ENCODE results near the gene TRIM38. TPM values are rescaled to one million over a fixed set of nuclear protein-coding genes. Genes with fewer than 3 reads are reported as not detected.
A peak's percentile ranks its signal among the peaks of the same experiment; 100 is the strongest.

Gene TRIM38
- total and polyA plus RNA-seq, 2 of the 13 experiments (the other 11 are each of a cell fraction or from before 2014, with no cell fraction given): 2.5 to 3.1 TPM

- TF ChIP-seq PHB2 (IDR thresholded peaks at IDR 0.05; ENCODE audit: partially characterized antibody) (no peak), ZNF292 (CRISPR knock-in tag; IDR thresholded peaks at IDR 0.05; ENCODE audit: borderline replicate concordance, low read depth) (no peak), ZNF343 (CRISPR knock-in tag; IDR thresholded peaks at IDR 0.05) (no peak), GRHL1 (CRISPR knock-in tag; conservative IDR thresholded peaks at IDR 0.05) (no peak), EHMT2 (IDR thresholded peaks at IDR 0.05; ENCODE audit: borderline replicate concordance, low read depth, low read length) (peak; percentile 41; the same call in 1 of the 2 replicates), ATF7 (IDR thresholded peaks at IDR 0.05) (no peak), ATF7 (CRISPR knock-in tag; IDR thresholded peaks at IDR 0.05) (no peak), EP300 (IDR thresholded peaks at IDR 0.05; ENCODE audit: low read depth in 2 of 2, low read length in 2 of 2) (peak in 1 of 2 experiments; percentile 78; a peak in 1 of 4 replicates), EP300 (CRISPR knock-in tag; IDR thresholded peaks at IDR 0.05; ENCODE audit: borderline replicate concordance) (no peak), ZNF883 (CRISPR knock-in tag; IDR thresholded peaks at IDR 0.05; ENCODE audit: not compliant biosample characterization) (no peak), NFE2L1 (CRISPR knock-in tag; IDR thresholded peaks at IDR 0.05; ENCODE audit: borderline replicate concordance) (no peak), ZNF790 (CRISPR knock-in tag; IDR thresholded peaks at IDR 0.05; ENCODE audit: borderline replicate concordance) (no peak), KAT8 (CRISPR knock-in tag; IDR thresholded peaks at IDR 0.05) (peak; percentile 50; the same call in 1 of the 2 replicates), MXD3 (CRISPR knock-in tag; IDR thresholded peaks at IDR 0.05) (no peak), SIX4 (CRISPR knock-in tag; IDR thresholded peaks at IDR 0.05) (peak; percentile 53; the same call in 1 of the 2 replicates), TAF1 (CRISPR knock-in tag; IDR thresholded peaks at IDR 0.05) (no peak; the same call in 1 of the 2 replicates), ZZZ3 (CRISPR knock-in tag; IDR thresholded peaks at IDR 0.05; ENCODE audit: borderline replicate concordance) (no peak), ZC3H4 (CRISPR knock-in tag; IDR thresholded peaks at IDR 0.05; ENCODE audit: borderline replicate concordance) (no peak), SMAD1 (CRISPR knock-in tag; IDR thresholded peaks at IDR 0.05; ENCODE audit: borderline replicate concordance, low read depth) (no peak), ZNF160 (CRISPR knock-in tag; IDR thresholded peaks at IDR 0.05) (no peak), GATAD2A (CRISPR knock-in tag; IDR thresholded peaks at IDR 0.05) (peak; percentile 86), CHCHD3 (CRISPR knock-in tag; IDR thresholded peaks at IDR 0.05) (no peak), PRDM15 (CRISPR knock-in tag; IDR thresholded peaks at IDR 0.05) (no peak), ZBTB8A (CRISPR knock-in tag; IDR thresholded peaks at IDR 0.05; ENCODE audit: borderline replicate concordance, low read depth) (no peak), AGO2 (optimal IDR thresholded peaks at IDR 0.05; ENCODE audit: low read depth, low read length) (no peak), KAT2B (IDR thresholded peaks at IDR 0.05; ENCODE audit: borderline replicate concordance, low read depth, low read length) (no peak), RELA (CRISPR knock-in tag; IDR thresholded peaks at IDR 0.05) (no peak), POLR2A (IDR thresholded peaks at IDR 0.05; ENCODE audit: insufficient read depth in 1 of 2, low read depth in 2 of 2, low read length in 2 of 2) (peak in 1 of 2 experiments; percentile 24; a peak in 1 of 4 replicates)
Measured at GRCh38 chr6:25913741-25914140, 48.9 kb upstream of the TRIM38 start (continued).
